NT2/D1 (cell line): ENCODE results near the gene CTNNA3.

Experiments used
- DNase-seq: peaks from one replicate; pipeline ENCODE4 v3.0.0-alpha.2; 2011; ENCODE audit warnings: low read depth, low spot score
- H3K27me3 ChIP-seq: 2 replicates; pipeline ENCODE4 v1.6.0; 2011; ENCODE audit warnings: mild to moderate bottlenecking; ENCODE audit not compliant: insufficient read length, insufficient read depth
- H3K36me3 ChIP-seq: 2 replicates; pipeline ENCODE4 v1.6.1; 2011; ENCODE audit warnings: mild to moderate bottlenecking, low read length, mixed read lengths; ENCODE audit not compliant: insufficient read depth, insufficient read length
- H3K4me1 ChIP-seq: 2 replicates; pipeline ENCODE4 v1.5.1; 2011; ENCODE audit not compliant: insufficient read depth, insufficient read length
- H3K4me3 ChIP-seq: 2 replicates; pipeline ENCODE4 v1.5.1; 2011; ENCODE audit warnings: low read depth; ENCODE audit not compliant: insufficient read length
- H3K9ac ChIP-seq: 2 replicates; pipeline ENCODE4 v1.6.0; 2011; ENCODE audit warnings: low read depth; ENCODE audit not compliant: insufficient read length
- H3K9me3 ChIP-seq: 2 replicates; pipeline ENCODE4 v1.5.1; 2011; ENCODE audit warnings: mild to moderate bottlenecking, low read length; ENCODE audit not compliant: insufficient read depth
- SUZ12 ChIP-seq: IDR thresholded peaks from 2 replicates; pipeline ENCODE4 v1.6.1; 2011; ENCODE audit not compliant: insufficient read length, insufficient read depth; ENCODE audit errors: extremely low read depth
- YY1 ChIP-seq: IDR thresholded peaks from 2 replicates; pipeline ENCODE4 v1.6.1; 2011; ENCODE audit not compliant: insufficient read length, insufficient read depth
- ZNF274 ChIP-seq: IDR thresholded peaks from 2 replicates; pipeline ENCODE4 v1.6.1; 2011; ENCODE audit warnings: mild to moderate bottlenecking, low read depth, low read length

Gene CTNNA3

GRCh38 chr10:67005981-67006380 is 690.0 kb downstream of the CTNNA3 start:
- Histone ChIP-seq H3K4me3 (no peak overlapping the region), H3K9ac (no peak overlapping the region), H3K27me3 (no peaks in the 10 kb centered on the region), H3K36me3 (no peaks in the 10 kb centered on the region), H3K4me1 (no peaks in the 10 kb centered on the region), H3K9me3 (no peaks in the 10 kb centered on the region)
- TF ChIP-seq SUZ12 (no peak), YY1 (no peak), ZNF274 (no peak)
- DNase-seq: no peak

- Histone ChIP-seq H3K9ac (no peak overlapping the region), H3K4me1 (no peaks in the 10 kb centered on the region), H3K27me3 (no peaks in the 10 kb centered on the region), H3K36me3 (no peaks in the 10 kb centered on the region), H3K4me3 (no peak overlapping the region), H3K9me3 (no peaks in the 10 kb centered on the region)
- no peak for DNase-seq
- TF ChIP-seq YY1 (no peak), ZNF274 (no peak), SUZ12 (no peak)
These were observed 691.3 kb downstream of the CTNNA3 start for GRCh38 chr10:67004690-67005089.

GRCh38 chr10:66999762-67000545 is 696.0 kb downstream of the CTNNA3 start:
- H3K27me3 ChIP-seq: no peaks in the 10 kb centered on the region
- no peak for DNase-seq
- no peak for TF ChIP-seq SUZ12
- no peak for TF ChIP-seq YY1
- no peak for TF ChIP-seq ZNF274
- no peaks in the 10 kb centered on the region for H3K9me3 ChIP-seq
- H3K4me1 ChIP-seq: no peaks in the 10 kb centered on the region
- no peak overlapping the region for H3K9ac ChIP-seq
- H3K36me3 ChIP-seq: no peaks in the 10 kb centered on the region
- H3K4me3 ChIP-seq: no peak overlapping the region

GRCh38 chr10:66996996-66997395 is 699.0 kb downstream of the CTNNA3 start:
- TF ChIP-seq SUZ12 (no peak), YY1 (no peak), ZNF274 (no peak)
- no peak overlapping the region for H3K9ac ChIP-seq
- H3K4me1 ChIP-seq: no peaks in the 10 kb centered on the region
- no peaks in the 10 kb centered on the region for H3K9me3 ChIP-seq
- H3K4me3 ChIP-seq: no peak overlapping the region
- H3K27me3 ChIP-seq: no peaks in the 10 kb centered on the region
- DNase-seq: no peak
- H3K36me3 ChIP-seq: no peaks in the 10 kb centered on the region

GRCh38 chr10:66990143-66990830 is 705.7 kb downstream of the CTNNA3 start:
- no peaks in the 10 kb centered on the region for H3K36me3 ChIP-seq
- no peaks in the 10 kb centered on the region for H3K9me3 ChIP-seq
- no peak for DNase-seq
- no peak overlapping the region for H3K9ac ChIP-seq
- no peaks in the 10 kb centered on the region for H3K4me1 ChIP-seq
- no peaks in the 10 kb centered on the region for H3K27me3 ChIP-seq
- TF ChIP-seq ZNF274: no peak
- TF ChIP-seq SUZ12: no peak
- no peak for TF ChIP-seq YY1
- no peak overlapping the region for H3K4me3 ChIP-seq

- no peak for DNase-seq
- Histone ChIP-seq H3K36me3 (no peaks in the 10 kb centered on the region), H3K4me3 (no peak overlapping the region), H3K4me1 (no peaks in the 10 kb centered on the region), H3K9me3 (no peaks in the 10 kb centered on the region), H3K9ac (no peak overlapping the region), H3K27me3 (no peaks in the 10 kb centered on the region)
- TF ChIP-seq SUZ12 (no peak), YY1 (no peak), ZNF274 (no peak)
These were observed 712.5 kb downstream of the CTNNA3 start for GRCh38 chr10:66983475-66983818.

- DNase-seq: no peak
- no peak overlapping the region for H3K9ac ChIP-seq
- H3K27me3 ChIP-seq: no peaks in the 10 kb centered on the region
- TF ChIP-seq ZNF274: no peak
- no peak for TF ChIP-seq YY1
- TF ChIP-seq SUZ12: no peak
- H3K36me3 ChIP-seq: no peaks in the 10 kb centered on the region
- H3K9me3 ChIP-seq: no peaks in the 10 kb centered on the region
- H3K4me3 ChIP-seq: no peak overlapping the region
- H3K4me1 ChIP-seq: no peaks in the 10 kb centered on the region
These were observed 713.1 kb downstream of the CTNNA3 start for GRCh38 chr10:66982792-66983474.
